NB4 (cell line): ENCODE measurements around the gene FARP1.

ENCODE experiments used
- DNase-seq: peaks from one replicate; pipeline ENCODE4 v3.0.0; 2010; ENCODE audit warnings: low read depth
- H3K4me3 ChIP-seq: one replicate; pipeline ENCODE4 v1.5.1; 2011; ENCODE audit warnings: mild to moderate bottlenecking, low read depth, low read length, moderate library complexity
- CTCF ChIP-seq: IDR thresholded peaks from one replicate; pipeline ENCODE4 v1.5.1; 2012; ENCODE audit warnings: low read depth, low read length
- MAX ChIP-seq: IDR thresholded peaks from 2 replicates; pipeline ENCODE4 v1.6.1; 2011; ENCODE audit warnings: low read depth, low read length
- MYC ChIP-seq: IDR thresholded peaks from 2 replicates; pipeline ENCODE4 v1.6.1; 2011; ENCODE audit warnings: low read depth, low read length
- POLR2A ChIP-seq: IDR thresholded peaks from 2 replicates; pipeline ENCODE4 v1.6.1; 2011; ENCODE audit warnings: mild to moderate bottlenecking; ENCODE audit not compliant: insufficient read length; ENCODE audit errors: extremely low read depth

Gene FARP1

GRCh38 chr13:98459171-98459681 is 316.3 kb downstream of the FARP1 start:
- TF ChIP-seq POLR2A, result no peak
- no peak for TF ChIP-seq MYC
- TF ChIP-seq CTCF, result no peak
- no peak for TF ChIP-seq MAX
- no peak for DNase-seq
- H3K4me3 ChIP-seq, result no peak overlapping the region

- H3K4me3 ChIP-seq, result no peak overlapping the region
- DNase-seq, result no peak
- TF ChIP-seq POLR2A (no peak), MAX (no peak), CTCF (no peak), MYC (no peak)
Measured at GRCh38 chr13:98459721-98460370, 317.0 kb downstream of the FARP1 start.

GRCh38 chr13:98460516-98460915 is 317.6 kb downstream of the FARP1 start:
- H3K4me3 ChIP-seq, result no peak overlapping the region
- TF ChIP-seq MAX (no peak), POLR2A (no peak), MYC (no peak), CTCF (no peak)
- no peak for DNase-seq

GRCh38 chr13:98461486-98462240 is 318.8 kb downstream of the FARP1 start:
- no peak overlapping the region for H3K4me3 ChIP-seq
- TF ChIP-seq CTCF, result no peak
- no peak for TF ChIP-seq MAX
- TF ChIP-seq POLR2A, result no peak
- no peak for TF ChIP-seq MYC
- no peak for DNase-seq

GRCh38 chr13:98462241-98462882 is 319.5 kb downstream of the FARP1 start:
- DNase-seq, result no peak
- H3K4me3 ChIP-seq, result no peak overlapping the region
- TF ChIP-seq CTCF, result no peak
- TF ChIP-seq POLR2A, result no peak
- no peak for TF ChIP-seq MAX
- no peak for TF ChIP-seq MYC
